Type B pancreatic cell (in vitro differentiated cells): ENCODE results near the gene RBM4B. TPM values are rescaled to one million over a fixed set of nuclear protein-coding genes. Genes with fewer than 3 reads are reported as not detected.

Experiments
- DNase-seq: peaks from one replicate; pipeline ENCODE4 v3.0.0; 2021; ENCODE audit warnings: mixed read lengths; ENCODE audit not compliant: unreplicated experiment; ENCODE audit errors: extremely low spot score
- H3K27ac Mint-ChIP-seq: 2 replicates; pipeline ENCODE4 v1.8.0; 2021; ENCODE audit warnings: mild to moderate bottlenecking, mixed read lengths
- H3K27me3 Mint-ChIP-seq: 2 replicates; pipeline ENCODE4 v1.8.0; 2021; ENCODE audit warnings: mixed read lengths
- H3K36me3 Mint-ChIP-seq: 2 replicates; pipeline ENCODE4 v1.8.0; 2021; ENCODE audit warnings: mixed read lengths
- H3K4me1 Mint-ChIP-seq: one replicate; pipeline ENCODE4 v1.8.0; 2021; ENCODE audit warnings: mixed read lengths; ENCODE audit not compliant: unreplicated experiment
- H3K4me3 Mint-ChIP-seq: 2 replicates; pipeline ENCODE4 v1.8.0; 2021; ENCODE audit warnings: mild to moderate bottlenecking, mixed read lengths
- H3K9me3 Mint-ChIP-seq: 2 replicates; pipeline ENCODE4 v1.8.0; 2021; ENCODE audit warnings: mixed read lengths
- total RNA-seq: library from RNA; stranded (reverse); gene quantifications from 2 replicates; pipeline ENCODE4 v1.2.1, GENCODE V29; 2021; ENCODE audit warnings: low replicate concordance
- TF ChIP-seq, protein P1 (sequence below): fragments of 200-600 bp; sonication (generic); conservative IDR thresholded peaks from 2 replicates; pipeline ENCODE4 v1.5.0; 2021; ENCODE audit warnings: antibody characterized with exemption, mild to moderate bottlenecking

The RBM4B gene
- total RNA-seq, 1 donor from 2014 or later = 49.1 TPM

GRCh38 chr11:66624450-66624849, 53.2 kb downstream of the RBM4B start:
- peaks cover 38% of the 10 kb centered on the region for H3K36me3 Mint-ChIP-seq
- no peak for DNase-seq
- no peak overlapping the region for H3K4me3 Mint-ChIP-seq
- H3K9me3 Mint-ChIP-seq = no peaks in the 10 kb centered on the region
- peaks cover 9% of the 10 kb centered on the region for H3K4me1 Mint-ChIP-seq
- H3K27ac Mint-ChIP-seq = no peak overlapping the region
- TF ChIP-seq, protein P1, sequence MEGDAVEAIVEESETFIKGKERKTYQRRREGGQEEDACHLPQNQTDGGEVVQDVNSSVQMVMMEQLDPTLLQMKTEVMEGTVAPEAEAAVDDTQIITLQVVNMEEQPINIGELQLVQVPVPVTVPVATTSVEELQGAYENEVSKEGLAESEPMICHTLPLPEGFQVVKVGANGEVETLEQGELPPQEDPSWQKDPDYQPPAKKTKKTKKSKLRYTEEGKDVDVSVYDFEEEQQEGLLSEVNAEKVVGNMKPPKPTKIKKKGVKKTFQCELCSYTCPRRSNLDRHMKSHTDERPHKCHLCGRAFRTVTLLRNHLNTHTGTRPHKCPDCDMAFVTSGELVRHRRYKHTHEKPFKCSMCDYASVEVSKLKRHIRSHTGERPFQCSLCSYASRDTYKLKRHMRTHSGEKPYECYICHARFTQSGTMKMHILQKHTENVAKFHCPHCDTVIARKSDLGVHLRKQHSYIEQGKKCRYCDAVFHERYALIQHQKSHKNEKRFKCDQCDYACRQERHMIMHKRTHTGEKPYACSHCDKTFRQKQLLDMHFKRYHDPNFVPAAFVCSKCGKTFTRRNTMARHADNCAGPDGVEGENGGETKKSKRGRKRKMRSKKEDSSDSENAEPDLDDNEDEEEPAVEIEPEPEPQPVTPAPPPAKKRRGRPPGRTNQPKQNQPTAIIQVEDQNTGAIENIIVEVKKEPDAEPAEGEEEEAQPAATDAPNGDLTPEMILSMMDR = no peak
- no peaks in the 10 kb centered on the region for H3K27me3 Mint-ChIP-seq

- Mint-ChIP-seq H3K36me3 (peaks cover 40% of the 10 kb centered on the region), H3K27ac (peak overlapping the region; percentile 99), H3K27me3 (no peaks in the 10 kb centered on the region), H3K4me1 (peaks cover 38% of the 10 kb centered on the region), H3K4me3 (peak overlapping the region; percentile 98), H3K9me3 (no peaks in the 10 kb centered on the region)
- no peak for DNase-seq
- TF ChIP-seq, protein P1 = no peak
These were observed 58.6 kb downstream of the RBM4B start for GRCh38 chr11:66619080-66619554.

GRCh38 chr11:66617155-66617834, 60.4 kb downstream of the RBM4B start:
- TF ChIP-seq, protein P1 = no peak
- Mint-ChIP-seq H3K9me3 (no peaks in the 10 kb centered on the region), H3K36me3 (peaks cover 29% of the 10 kb centered on the region), H3K4me3 (peak overlapping the region; percentile 98), H3K27ac (peak overlapping the region; percentile 99), H3K4me1 (peaks cover 29% of the 10 kb centered on the region), H3K27me3 (no peaks in the 10 kb centered on the region)
- DNase-seq = no peak

DNA sequence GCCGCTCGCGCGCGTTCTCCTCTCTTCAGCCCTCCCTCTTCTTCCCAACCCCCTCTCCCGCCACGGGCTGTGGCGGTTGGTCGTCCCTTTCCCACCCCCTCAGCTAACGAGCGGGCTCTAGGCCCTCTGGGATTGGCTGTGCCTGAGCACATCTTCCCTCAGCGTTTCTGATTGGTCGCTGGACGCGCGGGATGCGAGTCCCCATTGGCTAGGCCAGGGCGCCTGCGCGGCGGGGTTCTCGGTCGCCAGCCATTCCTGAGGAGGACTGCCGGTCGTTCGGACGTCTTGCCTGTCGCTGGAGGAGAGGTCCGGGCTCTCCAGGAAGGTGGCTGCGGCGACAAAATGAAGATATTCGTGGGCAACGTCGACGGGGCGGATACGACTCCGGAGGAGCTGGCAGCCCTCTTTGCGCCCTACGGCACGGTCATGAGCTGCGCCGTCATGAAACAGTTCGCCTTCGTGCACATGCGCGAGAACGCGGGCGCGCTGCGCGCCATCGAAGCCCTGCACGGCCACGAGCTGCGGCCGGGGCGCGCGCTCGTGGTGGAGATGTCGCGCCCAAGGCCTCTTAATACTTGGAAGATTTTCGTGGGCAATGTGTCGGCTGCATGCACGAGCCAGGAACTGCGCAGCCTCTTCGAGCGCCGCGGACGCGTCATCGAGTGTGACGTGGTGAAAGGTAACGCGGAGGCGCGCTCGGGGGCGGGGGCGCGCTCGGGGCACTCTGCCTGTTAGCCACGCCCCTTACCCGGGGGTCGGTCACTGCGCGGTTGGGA, 61.1 kb downstream of the RBM4B start, which contains the start of gene RBM14:
Gene RBM14, plus strand, starts transcription at position 252 of the 776 bp plus-strand sequence. Its CDS starts 91 bp downstream, at position 343.
- Mint-ChIP-seq H3K27ac (peak within 1 kb of the TSS; percentile 99), H3K36me3 (peaks cover 29% of the 10 kb centered on the region), H3K4me1 (peaks cover 29% of the 10 kb centered on the region), H3K27me3 (no peaks in the 10 kb centered on the region), H3K9me3 (no peaks in the 10 kb centered on the region), H3K4me3 (peak within 1 kb of the TSS; percentile 98)
- DNase-seq = peak; percentile 99
- TF ChIP-seq, protein P1 = no peak

Other genes with a start within 250 kb of the RBM4B start
- gene MRPL11, start 239.0 kb downstream of the RBM4B start, total RNA-seq = 53.0 and 69.8 TPM in 2 replicates
- gene PELI3, start 211.0 kb downstream of the RBM4B start, total RNA-seq = 17.9 and 25.0 TPM in 2 replicates
- 42.7 and 44.0 TPM in 2 replicates for gene DPP3, start 197.5 kb downstream of the RBM4B start, total RNA-seq
- gene BBS1, start 167.3 kb downstream of the RBM4B start, total RNA-seq = 43.1 and 71.8 TPM in 2 replicates
- 8.7 and 12.7 TPM in 2 replicates for gene ZDHHC24, start 131.8 kb downstream of the RBM4B start, total RNA-seq
- 0.57 and 2.6 TPM in 2 replicates for gene ACTN3, start 131.0 kb downstream of the RBM4B start, total RNA-seq
- gene CTSF, start 109.3 kb downstream of the RBM4B start, total RNA-seq = 10.1 TPM in 1 of 2 replicates, not detected in the other
- gene CCDC87, start 84.8 kb downstream of the RBM4B start, total RNA-seq = 0.94 and 1.1 TPM in 2 replicates
- gene CCS, start 84.7 kb downstream of the RBM4B start, total RNA-seq = 40.9 and 58.0 TPM in 2 replicates
- 106 and 128 TPM in 2 replicates for gene RBM14, start 61.3 kb downstream of the RBM4B start, total RNA-seq
- 191 and 228 TPM in 2 replicates for gene RBM4, start 39.2 kb downstream of the RBM4B start, total RNA-seq
- gene SPTBN2, start 51.3 kb upstream of the RBM4B start, total RNA-seq = 56.0 and 139 TPM in 2 replicates
- gene RCE1, start 165.6 kb upstream of the RBM4B start, total RNA-seq = 25.0 and 29.9 TPM in 2 replicates
- 10.1 and 28.5 TPM in 2 replicates for gene LRFN4, start 179.2 kb upstream of the RBM4B start, total RNA-seq